ENCODE results near the gene ALDH8A1.
A peak's percentile ranks its signal among the peaks of the same experiment; 100 is the strongest.
"Not testable (repeated sequence)": the region's sequence is repeated elsewhere in the genome, so short reads cannot be mapped to it uniquely, and the experiment has no call there.

Gene ALDH8A1

DNA sequence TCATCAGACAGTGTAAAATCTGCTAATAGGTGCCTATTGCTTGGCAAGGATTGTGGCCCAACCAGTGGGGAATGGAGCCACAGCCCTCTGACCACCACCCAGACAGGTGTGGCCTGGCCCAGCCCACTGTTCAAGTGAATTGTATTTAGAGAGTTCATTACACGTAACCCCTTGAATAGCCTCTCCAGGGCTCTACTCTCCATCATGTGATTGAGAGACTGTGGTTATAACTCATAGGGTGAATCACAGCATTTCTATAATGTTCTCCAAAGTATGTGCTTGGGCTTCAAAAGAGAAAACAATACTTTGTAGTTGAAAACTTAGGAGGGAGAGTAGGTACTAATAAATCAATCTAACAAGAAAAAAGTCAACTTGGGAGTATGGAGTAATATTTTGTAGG is 38.4 kb downstream of the ALDH8A1 start:
- TF ChIP-seq, protein P1, sequence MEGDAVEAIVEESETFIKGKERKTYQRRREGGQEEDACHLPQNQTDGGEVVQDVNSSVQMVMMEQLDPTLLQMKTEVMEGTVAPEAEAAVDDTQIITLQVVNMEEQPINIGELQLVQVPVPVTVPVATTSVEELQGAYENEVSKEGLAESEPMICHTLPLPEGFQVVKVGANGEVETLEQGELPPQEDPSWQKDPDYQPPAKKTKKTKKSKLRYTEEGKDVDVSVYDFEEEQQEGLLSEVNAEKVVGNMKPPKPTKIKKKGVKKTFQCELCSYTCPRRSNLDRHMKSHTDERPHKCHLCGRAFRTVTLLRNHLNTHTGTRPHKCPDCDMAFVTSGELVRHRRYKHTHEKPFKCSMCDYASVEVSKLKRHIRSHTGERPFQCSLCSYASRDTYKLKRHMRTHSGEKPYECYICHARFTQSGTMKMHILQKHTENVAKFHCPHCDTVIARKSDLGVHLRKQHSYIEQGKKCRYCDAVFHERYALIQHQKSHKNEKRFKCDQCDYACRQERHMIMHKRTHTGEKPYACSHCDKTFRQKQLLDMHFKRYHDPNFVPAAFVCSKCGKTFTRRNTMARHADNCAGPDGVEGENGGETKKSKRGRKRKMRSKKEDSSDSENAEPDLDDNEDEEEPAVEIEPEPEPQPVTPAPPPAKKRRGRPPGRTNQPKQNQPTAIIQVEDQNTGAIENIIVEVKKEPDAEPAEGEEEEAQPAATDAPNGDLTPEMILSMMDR (IDR thresholded peaks at IDR 0.05) = no peak
- H3K27ac ChIP-seq = no peak overlapping the region
- no peak overlapping the region for H3K4me3 ChIP-seq

DNA sequence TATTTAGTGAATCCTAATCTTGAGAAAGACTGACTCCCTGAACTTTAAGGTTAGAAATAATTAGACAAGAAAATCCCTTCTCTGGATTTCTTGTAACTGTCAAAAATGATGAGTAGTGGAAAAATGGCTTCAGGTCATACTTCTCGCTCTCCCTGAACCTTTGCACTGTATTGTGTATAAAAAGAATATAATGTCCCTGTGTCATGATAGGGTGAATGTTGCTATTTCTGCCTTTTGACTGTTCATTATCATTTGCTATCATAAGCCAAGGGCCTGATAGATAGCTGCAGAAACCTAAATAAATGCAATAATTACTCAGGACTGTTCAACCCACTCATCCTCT is 39.3 kb downstream of the ALDH8A1 start:
- TF ChIP-seq, protein P1 (IDR thresholded peaks at IDR 0.05) = no peak
- no peak overlapping the region for H3K4me3 ChIP-seq
- no peak overlapping the region for H3K27ac ChIP-seq
- DNase-seq (ENCODE audit: low spot score) = no peak

More for the DNA sequence above, 38.4 kb downstream of the ALDH8A1 start:
- DNase-seq (ENCODE audit: low spot score) = no peak

DNA sequence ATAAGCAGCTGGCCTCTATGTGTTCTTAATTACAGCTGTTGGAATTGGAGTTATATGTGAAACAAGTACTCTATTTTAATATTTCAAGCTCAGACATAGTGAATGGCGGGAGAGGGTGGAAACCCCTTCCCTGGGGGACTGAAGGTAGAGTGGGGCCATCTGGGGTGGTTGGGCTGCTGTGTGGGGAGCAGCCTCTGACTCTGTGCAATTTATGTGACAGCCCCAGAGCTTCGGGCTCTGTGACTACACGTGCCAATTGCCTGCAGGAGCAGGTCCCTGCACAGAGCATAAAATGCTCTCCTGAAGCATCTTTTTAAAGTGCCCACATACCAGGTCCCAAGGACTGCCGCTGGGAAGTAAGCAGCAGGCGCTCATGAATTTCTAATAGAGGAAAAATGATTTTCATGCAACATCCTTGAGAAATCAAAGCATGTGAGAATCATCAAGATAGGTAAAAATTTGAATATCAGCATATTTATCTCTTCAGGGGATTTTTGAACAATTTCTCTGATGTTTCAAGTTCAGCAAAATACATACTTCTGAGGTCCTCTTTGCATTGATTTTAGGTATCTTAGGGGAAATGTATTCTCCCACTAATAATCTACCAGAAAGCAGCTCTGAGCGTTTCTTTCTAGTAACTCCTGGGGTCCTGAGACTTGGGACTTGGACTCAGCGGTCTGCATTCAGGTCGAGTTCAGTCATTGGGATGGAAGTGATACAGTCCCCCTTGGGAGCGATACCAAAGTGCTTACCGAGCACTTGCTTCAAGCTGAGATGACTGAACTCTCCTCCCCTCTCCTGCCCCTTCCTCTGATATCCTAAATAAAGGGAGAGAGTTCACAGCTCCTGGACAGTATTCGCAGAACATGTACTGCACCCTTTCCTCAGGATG is 40.0 kb downstream of the ALDH8A1 start:
- TF ChIP-seq, protein P1 (IDR thresholded peaks at IDR 0.05) = no peak
- Histone ChIP-seq H3K27ac (peak overlapping the region in 1 of 2 donors; percentile 43), H3K4me3 (no peak overlapping the region)
- DNase-seq (ENCODE audit: low spot score) = no peak

DNA sequence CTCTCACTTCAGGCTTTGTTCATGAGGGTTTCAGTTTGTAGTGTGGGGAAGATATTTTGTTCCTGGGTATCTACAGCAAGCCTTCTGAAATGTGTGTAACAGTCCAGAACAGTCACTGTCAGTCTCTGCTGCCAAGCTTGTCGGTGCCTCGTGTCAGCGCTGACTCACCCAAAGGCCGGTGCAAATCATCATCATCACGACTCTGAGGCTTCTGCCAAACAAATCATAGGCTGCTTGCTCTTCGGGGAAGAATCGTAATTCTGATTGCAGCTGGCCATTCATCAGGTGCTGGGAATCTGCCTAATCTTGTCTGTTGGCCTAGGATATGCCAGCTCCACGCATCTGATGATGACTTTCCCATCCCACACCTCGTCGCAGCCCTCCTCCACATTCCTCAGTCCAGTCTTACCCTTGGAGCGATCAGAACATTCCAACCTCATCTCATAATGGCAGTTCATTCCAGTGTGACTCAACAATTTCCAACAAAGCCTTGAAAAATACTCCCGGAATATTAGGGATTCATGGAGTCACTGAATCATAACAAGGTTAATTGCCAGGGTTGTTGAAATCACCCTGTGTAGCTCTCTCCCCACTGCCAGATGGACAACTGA is 40.9 kb downstream of the ALDH8A1 start:
- H3K27ac ChIP-seq = peak overlapping the region in 1 of 2 donors; percentile 43
- peak overlapping the region; percentile 43 for H3K4me3 ChIP-seq
- TF ChIP-seq, protein P1 (IDR thresholded peaks at IDR 0.05) = no peak
- DNase-seq (ENCODE audit: low spot score) = peak; percentile 81

DNA sequence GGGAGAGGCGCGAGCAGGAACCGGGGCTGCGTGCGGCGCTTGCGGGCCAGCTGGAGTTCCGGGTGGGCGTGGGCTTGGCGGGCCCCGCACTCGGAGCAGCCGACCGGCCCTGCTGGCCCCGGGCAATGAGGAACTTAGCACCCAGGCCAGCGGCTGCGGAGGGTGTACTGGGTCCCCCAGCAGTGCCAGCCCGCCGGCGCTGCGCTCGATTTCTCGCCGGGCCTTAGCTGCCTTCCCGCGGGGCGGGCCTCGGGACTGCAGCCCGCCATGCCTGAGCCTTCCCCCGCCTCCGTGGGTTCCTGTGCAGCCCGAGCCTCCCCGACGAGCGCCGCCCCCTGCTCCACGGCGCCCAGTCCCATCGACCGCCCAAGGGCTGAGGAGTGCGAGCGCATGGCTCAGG is 45.2 kb downstream of the ALDH8A1 start:
- not testable (repeated sequence) for H3K4me3 ChIP-seq; H3K27ac ChIP-seq; DNase-seq (ENCODE audit: low spot score)

DNA sequence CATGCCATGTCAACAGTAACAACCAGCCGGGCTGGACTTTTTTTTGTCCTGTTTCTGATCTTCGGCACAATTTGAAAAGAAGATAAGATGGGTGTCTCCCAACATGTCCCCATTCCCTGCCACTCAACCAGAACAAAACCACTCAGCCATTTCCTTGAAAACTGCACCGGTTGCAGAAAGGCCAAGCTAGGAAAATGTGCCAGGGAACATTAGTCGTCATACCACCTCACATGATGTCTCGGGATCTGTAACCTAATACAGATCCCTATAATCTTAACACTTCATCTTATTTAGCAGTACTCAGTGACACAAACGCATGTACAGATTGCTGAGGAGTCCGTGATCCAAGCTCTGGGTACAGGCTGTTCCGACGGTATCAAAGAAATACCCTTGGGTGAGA is 46.5 kb downstream of the ALDH8A1 start:
- no peak for DNase-seq (ENCODE audit: low spot score)
- peak overlapping the region in 1 of 2 donors; percentile 6 for H3K27ac ChIP-seq

DNA sequence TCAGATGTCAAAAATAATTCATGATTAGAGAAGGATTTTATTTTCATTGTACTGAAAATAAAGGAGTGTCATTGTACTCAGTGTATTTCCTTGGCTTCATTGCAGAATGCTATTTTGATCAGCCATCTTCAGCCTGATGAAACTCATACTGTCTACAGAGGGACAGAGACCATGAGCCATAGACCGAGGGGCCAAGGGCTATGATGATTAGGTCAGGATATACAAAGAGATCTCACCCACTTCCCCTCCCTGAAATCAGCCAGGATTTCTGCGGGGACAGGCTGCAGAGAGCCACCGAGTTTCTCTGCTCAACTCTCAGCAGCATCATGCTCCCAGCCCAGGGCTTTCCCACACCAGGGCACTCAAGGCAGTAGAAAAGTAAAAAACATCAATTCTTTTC is 47.0 kb downstream of the ALDH8A1 start:
- TF ChIP-seq, protein P1 (IDR thresholded peaks at IDR 0.05) = no peak
- Histone ChIP-seq H3K27ac (peak overlapping the region in 1 of 2 donors; percentile 29), H3K4me3 (no peak overlapping the region)
- DNase-seq (ENCODE audit: low spot score) = no peak

More for the DNA sequence above, 46.5 kb downstream of the ALDH8A1 start:
- TF ChIP-seq, protein P1 (IDR thresholded peaks at IDR 0.05) = no peak
- H3K4me3 ChIP-seq = no peak overlapping the region

All from coronary artery (tissue), 2 donors.